IMR-90 (cell line): ENCODE measurements around the gene KIF3B. TPM values are rescaled to one million over a fixed set of nuclear protein-coding genes. Genes with fewer than 3 reads are reported as not detected.
A peak's percentile ranks its signal among the peaks of the same experiment; 100 is the strongest.

ENCODE experiments used
- ATAC-seq: fragments of 200-7000 bp; cut with Tn5 transposase; 2 replicates; pipeline ENCODE4 v1.9.1; 2020; ENCODE audit warnings: low read depth, mild to moderate bottlenecking, moderate library complexity
- BruUV-seq: library from RNA; stranded (reverse); fragments of 400-500 nt; replicated peaks from 2 replicates; lab custom pipeline; 2021; lab: Mats Ljungman, UMichigan
- CTCF ChIA-PET: fragments of 300-600 bp; formaldehyde crosslinking; extraction: SDS; loops from one replicate; lab custom pipeline; 2021; ENCODE audit warnings: antibody characterized with exemption; lab: Yijun Ruan, JAX
- POLR2A ChIA-PET: fragments of 300-600 bp; sonication (Branson Sonifier 250); formaldehyde crosslinking; loops from one replicate; lab custom pipeline; 2022; ENCODE audit warnings: antibody characterized with exemption; ENCODE audit not compliant: unreplicated experiment; lab: Charles Lee
- DNase-seq: peaks from one replicate; pipeline ENCODE4 v3.0.0; 2013
- H2AFZ ChIP-seq: replicated peaks from 2 replicates; pipeline ENCODE3; 2013; ENCODE audit warnings: low read length, mild to moderate bottlenecking; ENCODE audit not compliant: poor library complexity
- H2AK5ac ChIP-seq: 2 replicates; pipeline ENCODE4 v1.6.1; 2013; ENCODE audit warnings: low read depth, low read length, inconsistent platforms
- H2AK9ac ChIP-seq: replicated peaks from 2 replicates; pipeline ENCODE3; 2013; ENCODE audit warnings: mild to moderate bottlenecking, low read depth, low read length, moderate library complexity; ENCODE audit not compliant: poor library complexity
- H2BK120ac ChIP-seq: 2 replicates; pipeline ENCODE4 v1.6.1; 2013; ENCODE audit warnings: low read depth, low read length, inconsistent platforms
- H2BK15ac ChIP-seq: 3 replicates; pipeline ENCODE4 v1.6.1; 2013; ENCODE audit warnings: low read depth, low read length, inconsistent platforms
- H2BK20ac ChIP-seq: 2 replicates; pipeline ENCODE4 v1.6.1; 2013; ENCODE audit warnings: low read depth, mild to moderate bottlenecking, inconsistent platforms, low read length, moderate library complexity
- H2BK5ac ChIP-seq: 2 replicates; pipeline ENCODE4 v1.6.1; 2013; ENCODE audit warnings: mild to moderate bottlenecking, low read depth, low read length, inconsistent platforms; ENCODE audit not compliant: poor library complexity, severe bottlenecking
- H3K14ac ChIP-seq: replicated peaks from 2 replicates; pipeline ENCODE4 v1.6.1; 2013; ENCODE audit warnings: low read depth, low read length, inconsistent platforms
- H3K18ac ChIP-seq: 2 replicates; pipeline ENCODE4 v1.6.1; 2013; ENCODE audit warnings: low read depth, low read length, control low read depth
- H3K23ac ChIP-seq: 2 replicates; pipeline ENCODE4 v1.6.1; 2013; ENCODE audit warnings: low read depth, low read length, inconsistent platforms
- H3K27ac ChIP-seq: 2 replicates; pipeline ENCODE4 v1.5.1; 2013; ENCODE audit warnings: mild to moderate bottlenecking, control low read depth, low read length; ENCODE audit not compliant: insufficient read depth
- H3K27me3 ChIP-seq: 2 replicates; pipeline ENCODE4 v1.6.1; 2013; ENCODE audit warnings: low read length; ENCODE audit not compliant: control insufficient read depth, insufficient read depth
- H3K36me3 ChIP-seq: 2 replicates; pipeline ENCODE4 v1.6.1; 2013; ENCODE audit warnings: low read length, mixed read lengths; ENCODE audit not compliant: control insufficient read depth, insufficient read depth
- H3K4ac ChIP-seq: 2 replicates; pipeline ENCODE4 v1.6.1; 2013; ENCODE audit warnings: low read depth, low read length, inconsistent platforms
- H3K4me1 ChIP-seq: 2 replicates; pipeline ENCODE4 v1.6.1; 2013; ENCODE audit warnings: low read length, mixed read lengths; ENCODE audit not compliant: control insufficient read depth, insufficient read depth
- H3K4me2 ChIP-seq: 2 replicates; pipeline ENCODE4 v1.6.1; 2013; ENCODE audit warnings: low read depth, mild to moderate bottlenecking, control low read depth, low read length, moderate library complexity
- H3K4me3 ChIP-seq: 2 replicates; pipeline ENCODE4 v1.5.1; 2013; ENCODE audit warnings: low read depth, mild to moderate bottlenecking, control low read depth, low read length, moderate library complexity; ENCODE audit not compliant: insufficient read depth
- H3K56ac ChIP-seq: 2 replicates; pipeline ENCODE4 v1.6.1; 2013; ENCODE audit warnings: low read length, inconsistent platforms; ENCODE audit not compliant: insufficient read depth; ENCODE audit errors: extremely low read depth
- H3K79me1 ChIP-seq, 2 experiments: 2 replicates each; pipeline ENCODE4 v1.6.1; 2013; ENCODE audit warnings: low read length in 2 of 2, inconsistent platforms in 1 of 2, low read depth in 1 of 2
- H3K9ac ChIP-seq: 2 replicates; pipeline ENCODE4 v1.6.1; 2013; ENCODE audit warnings: low read depth, low read length, control low read depth
- H3K9me1 ChIP-seq: 2 replicates; pipeline ENCODE4 v1.6.1; 2013; ENCODE audit warnings: low read length, inconsistent platforms; ENCODE audit not compliant: insufficient read depth
- H3K9me3 ChIP-seq: 2 replicates; pipeline ENCODE4 v1.6.1; 2013; ENCODE audit warnings: low read length; ENCODE audit not compliant: control insufficient read depth, insufficient read depth
- H4K20me1 ChIP-seq: 2 replicates; pipeline ENCODE4 v1.6.1; 2013; ENCODE audit warnings: low read length, inconsistent platforms; ENCODE audit not compliant: insufficient read depth
- H4K5ac ChIP-seq: 2 replicates; pipeline ENCODE4 v1.6.1; 2013; ENCODE audit warnings: mild to moderate bottlenecking, low read depth, low read length, control low read depth
- H4K8ac ChIP-seq, 2 experiments: 2 replicates each; pipeline ENCODE4 v1.6.1; 2013; ENCODE audit warnings: low read depth in 2 of 2, low read length in 2 of 2, control low read depth in 1 of 2, inconsistent platforms in 1 of 2
- H4K91ac ChIP-seq: 2 replicates; pipeline ENCODE4 v1.6.1; 2013; ENCODE audit warnings: low read depth, low read length, inconsistent platforms; ENCODE audit not compliant: insufficient read depth
- SMC3 ChIP-seq: fragments of 150-350 bp; IDR thresholded peaks from 2 replicates; pipeline ENCODE4 v1.6.1; 2016; ENCODE audit warnings: low read depth, mild to moderate bottlenecking, antibody characterized with exemption, low read length, moderate library complexity
- WGBS, 2 experiments: methylation state at CpG; one replicate each; pipeline versions ENCODE4 v1.1.5 to v1.1.7; 2013; ENCODE audit warnings: missing lambda C conversion rate in 2 of 2; ENCODE audit not compliant: insufficient read length in 1 of 2; ENCODE audit errors: extremely low coverage in 2 of 2; 5-methylcytosine and 5-hydroxymethylcytosine counted together
- dilution Hi-C: fragments of 300-500 bp; cut with HindIII; formaldehyde crosslinking; loops from one replicate; pipeline ENCODE4 v1.14.3; 2018; ENCODE audit warnings: low sequenced_read_pairs; ENCODE audit not compliant: unreplicated experiment
- in situ Hi-C: fragments of 300-500 bp; cut with MboI; formaldehyde crosslinking; loops from 3 replicates; pipeline ENCODE4 v1.14.3; 2019; ENCODE audit warnings: low sequenced_read_pairs, inconsistent platforms, mixed read lengths
- intact Hi-C: fragments of 100-400 bp; cut with micrococcal nuclease; formaldehyde crosslinking; loops from 2 replicates; pipeline ENCODE4 v1.10.0; 2022
- polyA plus RNA-seq, 3 experiments: library from polyadenylated mRNA; depleted of rRNA; stranded (reverse); fragments of >200 nt; gene quantifications; 2 replicates each; pipeline ENCODE4 v1.2.3, GENCODE V29; 2012; ENCODE audit warnings: low replicate concordance in 1 of 3
- total RNA-seq: library from RNA; depleted of rRNA; stranded (reverse); fragments of >200 nt; gene quantifications from 2 replicates; pipeline ENCODE4 v1.2.3, GENCODE V29; 2012
- TF ChIP-seq, protein P1 (sequence below): fragments of 150-350 bp; IDR thresholded peaks from 2 replicates; pipeline ENCODE4 v1.6.1; 2016; ENCODE audit warnings: low read depth, mild to moderate bottlenecking, low read length, moderate library complexity, borderline replicate concordance

KIF3B gene
- total and polyA plus RNA-seq, 2 of the 4 experiments (the other 2 are of a cell fraction), result 17.1 to 28.1 TPM

- no peak overlapping the region for H4K91ac ChIP-seq
- H3K4me2 ChIP-seq, result no peak overlapping the region
- no peak overlapping the region for H3K27ac ChIP-seq
- no peak for TF ChIP-seq SMC3
- TF ChIP-seq, protein P1, sequence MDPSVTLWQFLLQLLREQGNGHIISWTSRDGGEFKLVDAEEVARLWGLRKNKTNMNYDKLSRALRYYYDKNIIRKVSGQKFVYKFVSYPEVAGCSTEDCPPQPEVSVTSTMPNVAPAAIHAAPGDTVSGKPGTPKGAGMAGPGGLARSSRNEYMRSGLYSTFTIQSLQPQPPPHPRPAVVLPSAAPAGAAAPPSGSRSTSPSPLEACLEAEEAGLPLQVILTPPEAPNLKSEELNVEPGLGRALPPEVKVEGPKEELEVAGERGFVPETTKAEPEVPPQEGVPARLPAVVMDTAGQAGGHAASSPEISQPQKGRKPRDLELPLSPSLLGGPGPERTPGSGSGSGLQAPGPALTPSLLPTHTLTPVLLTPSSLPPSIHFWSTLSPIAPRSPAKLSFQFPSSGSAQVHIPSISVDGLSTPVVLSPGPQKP, result no peak
- ATAC-seq (no peak), DNase-seq (no peak)
- no peak overlapping the region for H2BK120ac ChIP-seq
- H4K8ac ChIP-seq, result no peak overlapping the region
- H3K23ac ChIP-seq, result 0 out of 2 replicates have a peak overlapping the region, but pooled peaks have one; percentile 9
- H3K36me3 ChIP-seq, result peaks cover 1% of the 10 kb centered on the region; the same call in 1 of the 2 replicates
- POLR2A ChIA-PET, result interaction anchor here (0.5 kb wide), 1 partner anchor 120 kb away, joined by 8 read pairs; no protein-coding TSS in a partner anchor
- CTCF ChIA-PET, result interaction anchor here (0.6 kb wide), 1 partner anchor 80 kb away, joined by 3 read pairs; no protein-coding TSS in a partner anchor
- no peak overlapping the region for H3K14ac ChIP-seq
- no peak overlapping the region for H3K4ac ChIP-seq
- H3K27me3 ChIP-seq, result no peaks in the 10 kb centered on the region
- no TSS peak for BruUV-seq
- peaks cover 93% of the 10 kb centered on the region for H4K20me1 ChIP-seq
- H2AK9ac ChIP-seq, result no peak overlapping the region
- no peaks in the 10 kb centered on the region for H3K9me3 ChIP-seq
- no peak overlapping the region for H3K9ac ChIP-seq
- H2AFZ ChIP-seq, result no peak overlapping the region
- intact Hi-C loops, result loop anchor here (5.0 kb wide), 1 partner anchor 34 kb away; no protein-coding TSS in a partner anchor
- H2BK20ac ChIP-seq, result no peak overlapping the region
- peaks cover 8% of the 10 kb centered on the region for H3K4me1 ChIP-seq
- no peak overlapping the region for H4K5ac ChIP-seq
- peaks cover 29% of the 10 kb centered on the region for H3K9me1 ChIP-seq
- no peak overlapping the region for H2BK15ac ChIP-seq
- dilution Hi-C loops, result no loop called here
- WGBS, 2 experiments, result no CpG with 5 or more reads among the region's 2 CpGs
- H2BK5ac ChIP-seq, result no peak overlapping the region
- no peak overlapping the region for H3K18ac ChIP-seq
- no peak overlapping the region for H2AK5ac ChIP-seq
- peaks cover 14 to 68% of the 10 kb centered on the region in 2 experiments for H3K79me1 ChIP-seq
- H3K4me3 ChIP-seq, result no peak overlapping the region
- in situ Hi-C loops, result no loop called here
- no peak overlapping the region for H3K56ac ChIP-seq
Measured at GRCh38 chr20:32363492-32363891, 86.0 kb downstream of the KIF3B start.
